ENCODE measurements around the gene ASPSCR1. TPM values are rescaled to one million over a fixed set of nuclear protein-coding genes. Genes with fewer than 3 reads are reported as not detected.

Gene ASPSCR1
- total RNA-seq, 2 experiments from 2014 or later = 33.6 to 34.8 TPM

DNA sequence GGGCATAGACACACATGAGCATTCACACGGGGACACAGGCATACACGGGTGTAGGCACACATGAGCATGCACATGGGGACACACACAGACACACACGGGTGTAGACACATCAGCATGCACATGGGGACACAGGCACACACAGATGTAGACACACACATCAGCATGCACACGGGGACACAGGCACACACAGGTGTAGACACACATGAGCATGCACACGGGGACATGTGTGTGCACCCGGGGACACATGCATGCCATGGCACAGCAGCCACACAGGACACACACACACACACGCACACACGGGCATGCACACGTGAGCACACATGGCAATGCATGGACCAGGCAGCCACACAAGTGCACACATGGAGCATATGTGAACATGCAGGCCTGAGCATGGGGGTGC lies 65.2 kb downstream of the ASPSCR1 start:
- Mint-ChIP-seq H3K36me3 (ENCODE audit: low read depth) (peaks cover 3% of the 10 kb centered on the region), H3K27me3 (ENCODE audit: low read depth) (no peaks in the 10 kb centered on the region), H3K4me3 (no peak overlapping the region), H3K9me3 (no peaks in the 10 kb centered on the region), H3K4me1 (ENCODE audit: low read depth) (peaks cover 10% of the 10 kb centered on the region), H3K27ac (no peak overlapping the region)
- intact Hi-C loops (cut with micrococcal nuclease) = no loop called here
- CTCF ChIA-PET = interaction anchor here (0.6 kb wide), 1 partner anchor 12 kb away, joined by 3 read pairs; no protein-coding TSS in a partner anchor
- DNase-seq = no peak

DNA sequence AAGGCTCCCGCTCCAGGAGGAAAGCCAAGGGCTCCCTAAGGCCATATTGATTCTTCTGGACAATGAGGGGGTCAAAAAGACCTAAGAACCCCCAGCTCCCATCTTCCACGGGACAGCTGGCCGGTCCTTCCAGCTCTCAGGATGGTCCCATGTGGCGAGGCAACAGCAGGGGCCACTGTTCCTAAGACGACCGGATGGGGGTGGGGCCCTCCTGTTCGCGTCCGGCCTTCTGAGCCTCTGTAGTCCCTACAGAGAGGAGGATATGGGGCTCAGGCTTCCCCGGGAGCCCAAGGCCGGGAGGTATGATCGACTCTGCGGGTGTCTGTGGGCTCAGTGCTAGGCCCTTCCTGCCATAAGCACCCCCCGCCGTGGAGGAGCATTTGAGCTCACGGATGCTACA lies 66.1 kb downstream of the ASPSCR1 start:
- Mint-ChIP-seq H3K27ac (no peak overlapping the region), H3K4me1 (ENCODE audit: low read depth) (peaks cover 5% of the 10 kb centered on the region), H3K9me3 (no peaks in the 10 kb centered on the region), H3K27me3 (ENCODE audit: low read depth) (no peaks in the 10 kb centered on the region), H3K36me3 (ENCODE audit: low read depth) (peaks cover 3% of the 10 kb centered on the region), H3K4me3 (no peak overlapping the region)
- intact Hi-C loops (cut with micrococcal nuclease) = no loop called here
- CTCF ChIA-PET = interaction anchor here (0.6 kb wide), 2 partner anchors 13 to 70 kb away, joined by 3 to 4 read pairs; no protein-coding TSS in a partner anchor
- DNase-seq = no peak

DNA sequence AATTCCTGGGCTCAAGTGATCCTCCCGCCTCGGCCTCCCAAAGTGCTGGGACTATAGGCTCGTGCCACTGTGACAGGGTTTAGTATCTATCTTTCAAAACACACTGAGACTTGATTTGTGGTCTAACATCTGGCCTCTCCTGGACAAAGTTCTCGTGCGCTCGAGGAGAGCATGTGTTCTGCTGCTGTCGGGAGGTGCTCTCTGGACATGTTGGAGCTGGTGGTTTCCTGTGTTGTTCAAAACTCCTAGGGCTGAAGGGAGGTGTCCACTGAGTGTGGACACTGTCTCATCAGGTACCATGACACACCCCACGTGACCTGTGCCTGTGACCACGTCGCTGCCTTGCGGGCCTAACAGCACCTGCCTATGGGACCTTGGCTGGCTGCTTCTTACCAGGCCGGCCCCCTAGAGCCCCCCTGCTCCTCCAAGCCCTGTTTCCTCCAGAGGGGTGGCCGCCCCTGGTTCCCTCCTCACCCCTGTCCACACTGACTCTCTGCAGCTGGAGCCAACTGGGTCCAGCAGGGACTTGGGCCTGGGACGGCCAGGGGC lies 68.6 kb downstream of the ASPSCR1 start:
- CTCF ChIA-PET = no interaction called here

DNA sequence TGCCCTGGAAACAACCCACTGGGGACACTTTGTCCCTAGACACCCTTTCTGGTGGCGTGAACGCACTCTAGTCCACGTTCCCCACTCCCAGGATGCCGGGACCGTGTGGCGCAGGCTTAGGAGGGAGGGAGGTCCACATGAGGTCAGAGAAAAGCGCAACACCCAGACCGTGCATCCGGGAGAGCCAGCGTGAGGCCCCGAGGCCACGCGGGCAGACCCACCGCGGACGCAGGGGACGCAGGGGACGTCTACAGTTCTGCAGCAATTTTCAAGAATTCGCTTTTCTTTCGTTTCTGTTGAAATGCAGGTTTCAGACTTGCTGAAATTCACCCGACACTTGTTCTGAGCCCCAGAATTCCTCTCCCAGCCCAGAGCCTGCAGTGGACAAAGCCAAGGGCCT lies 69.5 kb downstream of the ASPSCR1 start:
- no peaks in the 10 kb centered on the region for H3K27me3 Mint-ChIP-seq (ENCODE audit: low read depth)
- no peak overlapping the region for H3K27ac Mint-ChIP-seq
- DNase-seq = no peak
- CTCF ChIA-PET = no interaction called here
- H3K36me3 Mint-ChIP-seq (ENCODE audit: low read depth) = peaks cover 3% of the 10 kb centered on the region
- no peaks in the 10 kb centered on the region for H3K9me3 Mint-ChIP-seq
- intact Hi-C loops (cut with micrococcal nuclease) = no loop called here
- peaks cover 10% of the 10 kb centered on the region for H3K4me1 Mint-ChIP-seq (ENCODE audit: low read depth)
- no peak overlapping the region for H3K4me3 Mint-ChIP-seq

More for the DNA sequence above, 68.6 kb downstream of the ASPSCR1 start:
- intact Hi-C loops (cut with micrococcal nuclease) = no loop called here
- Mint-ChIP-seq H3K9me3 (no peaks in the 10 kb centered on the region), H3K4me3 (no peak overlapping the region), H3K4me1 (ENCODE audit: low read depth) (peaks cover 10% of the 10 kb centered on the region), H3K36me3 (ENCODE audit: low read depth) (peaks cover 3% of the 10 kb centered on the region), H3K27me3 (ENCODE audit: low read depth) (no peaks in the 10 kb centered on the region), H3K27ac (no peak overlapping the region)
- DNase-seq = no peak

DNA sequence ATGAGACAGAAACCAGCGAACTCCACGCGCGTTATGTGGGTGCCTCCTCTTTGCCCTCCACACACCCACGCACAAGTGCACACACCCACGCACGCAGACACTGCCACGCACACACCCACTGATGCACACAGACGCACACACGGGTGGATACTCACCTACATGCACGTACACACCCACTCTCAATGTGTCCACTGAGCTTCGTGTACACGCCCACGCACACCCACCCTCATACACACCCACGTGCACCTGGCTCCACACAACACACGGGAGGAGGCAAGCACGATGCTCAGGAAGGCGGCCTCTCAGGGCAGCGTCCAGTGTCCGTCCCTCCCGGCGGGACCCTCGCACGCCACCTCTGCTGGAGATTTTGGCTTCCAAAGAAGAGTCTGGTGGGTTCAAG lies 70.0 kb downstream of the ASPSCR1 start:
- H3K36me3 Mint-ChIP-seq (ENCODE audit: low read depth) = peaks cover 3% of the 10 kb centered on the region
- intact Hi-C loops (cut with micrococcal nuclease) = no loop called here
- H3K27ac Mint-ChIP-seq = no peak overlapping the region
- DNase-seq = no peak
- CTCF ChIA-PET = no interaction called here
- H3K4me1 Mint-ChIP-seq (ENCODE audit: low read depth) = peaks cover 10% of the 10 kb centered on the region
- no peaks in the 10 kb centered on the region for H3K27me3 Mint-ChIP-seq (ENCODE audit: low read depth)
- H3K4me3 Mint-ChIP-seq = no peak overlapping the region
- no peaks in the 10 kb centered on the region for H3K9me3 Mint-ChIP-seq

DNA sequence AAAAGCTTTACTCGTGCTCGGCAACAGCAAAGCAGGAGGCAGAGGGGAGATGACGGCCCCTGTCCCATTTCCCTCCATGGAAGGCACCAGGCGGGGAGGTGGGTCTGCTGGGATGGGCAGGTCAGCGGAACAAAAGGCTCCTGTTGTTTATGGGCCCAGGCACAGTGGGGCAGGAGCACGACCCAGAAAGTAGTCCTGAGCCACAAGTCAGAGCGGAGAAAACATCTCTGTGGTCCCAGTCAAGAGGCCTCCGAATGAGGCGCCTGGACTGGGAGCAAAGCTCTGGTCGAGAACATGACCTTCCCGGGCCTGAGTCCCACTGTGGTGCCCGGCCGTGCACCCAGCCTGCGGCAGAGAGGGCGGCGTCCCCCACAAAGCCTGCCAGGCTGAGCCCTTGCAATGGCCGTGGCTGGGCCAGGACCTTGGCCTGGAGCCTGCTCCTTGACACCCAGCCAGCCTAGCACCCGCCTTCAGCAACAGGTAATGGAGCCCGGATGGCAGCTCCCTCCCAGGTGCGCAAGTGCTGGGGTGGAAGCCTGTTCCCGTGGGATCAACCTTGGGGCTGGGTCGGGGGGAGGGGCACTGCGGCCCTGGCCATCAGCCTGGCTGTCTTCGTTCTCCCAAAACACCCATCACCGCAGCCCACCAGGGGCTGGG lies 70.6 kb downstream of the ASPSCR1 start:
- no peak overlapping the region for H3K4me3 Mint-ChIP-seq
- H3K36me3 Mint-ChIP-seq (ENCODE audit: low read depth) = peaks cover 3% of the 10 kb centered on the region
- H3K27ac Mint-ChIP-seq = no peak overlapping the region
- CTCF ChIA-PET = no interaction called here
- intact Hi-C loops (cut with micrococcal nuclease) = no loop called here
- DNase-seq = no peak
- no peaks in the 10 kb centered on the region for H3K27me3 Mint-ChIP-seq (ENCODE audit: low read depth)
- H3K9me3 Mint-ChIP-seq = no peaks in the 10 kb centered on the region
- H3K4me1 Mint-ChIP-seq (ENCODE audit: low read depth) = peaks cover 14% of the 10 kb centered on the region

DNA sequence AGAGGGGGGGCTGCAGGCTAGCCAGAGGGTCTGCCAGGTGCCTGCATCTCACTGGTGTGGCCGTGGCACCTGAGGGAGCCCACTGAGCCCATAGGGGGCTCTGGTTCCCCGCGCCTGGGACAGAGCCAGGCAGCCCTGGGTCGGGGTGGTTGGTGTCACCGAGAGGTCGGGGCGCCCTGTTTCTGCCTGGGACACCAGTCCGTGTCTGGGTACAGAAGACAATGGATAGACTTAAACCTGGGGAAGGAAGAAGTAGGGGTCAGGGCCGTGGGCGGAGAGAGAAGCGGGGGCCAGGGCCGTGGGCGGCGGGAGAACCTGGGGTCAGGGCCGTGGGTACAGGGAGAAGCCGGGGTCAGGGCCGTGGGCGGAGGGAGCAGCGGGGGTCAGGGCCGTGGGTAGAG lies 71.1 kb downstream of the ASPSCR1 start:
- intact Hi-C loops (cut with micrococcal nuclease) = no loop called here
- Mint-ChIP-seq H3K4me1 (ENCODE audit: low read depth) (peaks cover 19% of the 10 kb centered on the region), H3K27ac (no peak overlapping the region), H3K9me3 (no peaks in the 10 kb centered on the region), H3K27me3 (ENCODE audit: low read depth) (no peaks in the 10 kb centered on the region), H3K36me3 (ENCODE audit: low read depth) (peaks cover 3% of the 10 kb centered on the region), H3K4me3 (no peak overlapping the region)
- CTCF ChIA-PET = no interaction called here
- DNase-seq = no peak

DNA sequence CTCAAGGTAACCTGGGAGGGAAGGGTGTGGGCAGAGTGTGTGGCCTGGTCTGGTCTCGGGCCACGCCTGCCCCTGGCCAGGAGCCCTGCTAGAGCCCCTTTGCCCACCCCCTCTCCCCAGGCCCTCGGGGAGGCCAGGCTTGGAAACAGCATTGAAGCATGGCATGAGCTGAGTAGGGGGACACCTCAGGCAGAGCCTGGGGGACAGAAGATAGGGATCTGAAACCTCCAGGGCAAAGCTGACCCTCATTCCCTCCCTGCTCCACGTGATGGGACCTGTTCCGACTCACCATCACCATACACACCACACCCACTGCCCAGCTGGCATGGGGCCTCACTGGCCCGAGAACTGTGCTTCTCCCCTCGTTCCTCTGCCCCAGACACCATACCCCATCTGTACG lies 71.7 kb downstream of the ASPSCR1 start:
- H3K27me3 Mint-ChIP-seq (ENCODE audit: low read depth) = no peaks in the 10 kb centered on the region
- H3K36me3 Mint-ChIP-seq (ENCODE audit: low read depth) = peaks cover 3% of the 10 kb centered on the region
- CTCF ChIA-PET = no interaction called here
- intact Hi-C loops (cut with micrococcal nuclease) = no loop called here
- no peak overlapping the region for H3K27ac Mint-ChIP-seq
- DNase-seq = no peak
- peaks cover 22% of the 10 kb centered on the region for H3K4me1 Mint-ChIP-seq (ENCODE audit: low read depth)
- H3K9me3 Mint-ChIP-seq = no peaks in the 10 kb centered on the region
- H3K4me3 Mint-ChIP-seq = peak overlapping the region; percentile 34

DNA sequence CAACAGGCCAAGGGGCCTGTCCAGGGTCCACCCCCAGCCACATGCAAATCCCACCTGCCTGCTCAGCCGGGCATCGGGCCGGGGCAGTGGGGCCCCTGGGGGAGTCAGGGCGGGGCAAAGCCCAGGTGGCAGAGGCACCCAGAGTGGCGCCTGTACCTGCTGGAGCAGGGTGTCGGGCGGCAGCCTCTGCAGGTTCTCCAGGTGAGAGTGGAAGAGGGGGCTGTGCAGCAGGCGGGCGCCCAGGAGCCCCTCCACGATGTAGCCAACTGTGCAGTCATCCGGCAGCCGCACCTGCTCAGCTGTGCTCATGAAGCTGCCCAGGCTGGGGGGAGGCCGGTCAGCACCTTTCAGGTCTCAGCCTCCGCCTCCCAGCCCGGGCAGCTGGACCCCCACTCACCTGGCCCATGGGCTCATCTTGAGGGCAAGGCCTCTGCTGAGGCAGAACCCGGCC lies 72.1 kb downstream of the ASPSCR1 start:
- H3K36me3 Mint-ChIP-seq (ENCODE audit: low read depth) = peaks cover 3% of the 10 kb centered on the region
- no peak for DNase-seq
- H3K27me3 Mint-ChIP-seq (ENCODE audit: low read depth) = no peaks in the 10 kb centered on the region
- peaks cover 22% of the 10 kb centered on the region for H3K4me1 Mint-ChIP-seq (ENCODE audit: low read depth)
- intact Hi-C loops (cut with micrococcal nuclease) = no loop called here
- H3K9me3 Mint-ChIP-seq = no peaks in the 10 kb centered on the region
- H3K4me3 Mint-ChIP-seq = no peak overlapping the region
- CTCF ChIA-PET = no interaction called here
- no peak overlapping the region for H3K27ac Mint-ChIP-seq

DNA sequence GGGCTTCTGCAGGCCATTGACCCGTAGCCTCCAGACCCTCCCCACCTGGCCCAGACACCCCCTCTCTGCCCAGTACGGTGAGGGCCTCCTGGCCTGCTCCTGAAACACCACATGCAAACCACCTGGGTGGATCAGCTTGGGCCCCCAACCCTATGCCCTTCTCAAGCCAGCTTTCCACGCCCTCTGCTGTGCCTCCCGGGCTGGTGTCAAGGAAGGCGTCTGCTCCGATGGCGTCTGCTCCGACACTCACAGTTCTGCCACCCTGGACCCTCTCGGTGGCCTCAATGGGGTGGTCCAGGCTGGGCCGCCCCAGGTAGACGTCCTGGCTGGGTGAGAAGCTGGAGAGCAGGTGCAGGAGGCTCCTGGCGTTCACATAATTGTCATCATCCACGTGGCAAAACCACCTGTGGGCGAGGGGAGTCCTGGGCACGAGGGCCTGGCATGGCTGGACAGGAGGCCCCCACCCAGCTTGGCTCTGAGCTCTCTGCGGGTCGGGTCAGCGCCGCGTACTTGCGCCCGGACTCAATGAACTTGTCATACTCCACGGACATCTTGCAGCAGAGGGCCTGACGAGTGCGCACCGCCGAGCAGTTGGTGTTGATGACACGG lies 72.8 kb downstream of the ASPSCR1 start:
- intact Hi-C loops (cut with micrococcal nuclease) = no loop called here
- H3K9me3 Mint-ChIP-seq = no peaks in the 10 kb centered on the region

DNA sequence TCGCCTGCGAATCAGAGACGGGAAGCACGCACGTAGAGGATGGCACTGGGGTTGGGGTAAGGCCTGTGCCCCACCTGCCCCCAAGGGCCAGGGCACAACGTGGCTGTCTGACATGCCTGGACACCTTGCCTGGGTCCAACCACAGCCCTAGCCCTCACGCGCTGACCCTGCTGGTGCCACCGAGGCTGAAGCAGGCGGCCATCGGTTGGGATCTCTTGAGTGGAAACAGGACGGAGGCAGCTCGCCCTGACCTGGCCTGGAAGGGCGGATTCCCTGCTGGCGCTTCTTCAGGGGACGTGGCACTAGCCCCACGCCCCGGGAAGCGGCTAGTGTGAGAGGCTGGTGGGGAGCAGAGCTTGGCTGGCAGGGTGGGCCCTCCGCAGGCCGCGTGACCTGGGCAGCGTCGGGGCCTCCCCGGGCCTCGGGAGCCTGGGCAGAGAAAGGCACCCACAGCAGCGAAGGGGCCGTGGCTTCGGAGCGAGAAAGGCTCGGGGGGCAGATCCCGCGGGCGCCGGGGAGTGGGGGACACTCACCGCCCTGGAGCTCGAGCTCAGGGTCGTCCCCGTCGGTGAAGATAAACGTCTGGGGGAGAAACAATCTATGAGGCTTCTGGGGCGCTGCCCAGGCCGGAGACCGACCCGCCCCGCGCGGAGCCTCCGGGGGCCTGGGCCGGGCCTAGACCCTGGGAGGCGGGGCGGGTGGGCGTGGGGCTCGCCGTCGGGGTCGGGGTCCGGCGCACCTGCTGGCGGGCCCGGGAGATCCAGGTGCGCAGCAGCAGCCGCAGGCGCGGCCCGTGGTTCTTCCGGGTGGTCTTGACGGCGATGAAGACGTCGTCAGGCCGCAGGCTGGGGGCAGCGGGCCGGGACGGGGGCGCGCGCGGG lies 73.6 kb downstream of the ASPSCR1 start:
- peaks cover 3% of the 10 kb centered on the region for H3K36me3 Mint-ChIP-seq (ENCODE audit: low read depth)
- H3K27me3 Mint-ChIP-seq (ENCODE audit: low read depth) = no peaks in the 10 kb centered on the region
- peak overlapping the region; percentile 82 for H3K4me3 Mint-ChIP-seq
- peak overlapping the region; percentile 56 for H3K27ac Mint-ChIP-seq
- CTCF ChIA-PET = interaction anchor here (1.4 kb wide), 1 partner anchor 13 kb away, joined by 3 read pairs; the partner anchor contains the start of gene DCXR
- no peaks in the 10 kb centered on the region for H3K9me3 Mint-ChIP-seq
- DNase-seq = no peak
- H3K4me1 Mint-ChIP-seq (ENCODE audit: low read depth) = peaks cover 22% of the 10 kb centered on the region
- intact Hi-C loops (cut with micrococcal nuclease) = no loop called here

More for the DNA sequence above, 72.8 kb downstream of the ASPSCR1 start:
- CTCF ChIA-PET = interaction anchor here (0.5 to 1.4 kb wide), 2 partner anchors 13 to 149 kb away, joined by 3 read pairs; partner anchors contain the start of gene DCXR
- Mint-ChIP-seq H3K4me1 (ENCODE audit: low read depth) (peaks cover 22% of the 10 kb centered on the region), H3K27me3 (ENCODE audit: low read depth) (no peaks in the 10 kb centered on the region), H3K4me3 (peak overlapping the region; percentile 82), H3K27ac (no peak overlapping the region), H3K36me3 (ENCODE audit: low read depth) (peaks cover 3% of the 10 kb centered on the region)
- no peak for DNase-seq

Data from activated naive CD4-positive, alpha-beta T cell treated with anti-CD3 and anti-CD28 coated beads for 36 hours (primary cell).